HEK293 (cell line): ENCODE measurements around the gene DDRGK1.
A peak's percentile ranks its signal among the peaks of the same experiment; 100 is the strongest.

Source experiments
- CTCF ChIA-PET: fragments of 350-600 bp; formaldehyde crosslinking; extraction: SDS; loops from one replicate; lab custom pipeline; 2021; ENCODE audit warnings: antibody characterized with exemption; lab: Yijun Ruan, JAX
- POLR2A ChIA-PET: fragments of 300-600 bp; formaldehyde crosslinking; extraction: SDS; loops from one replicate; lab custom pipeline; 2020; ENCODE audit warnings: antibody characterized with exemption, inconsistent platforms; lab: Yijun Ruan, JAX
- H3K27ac ChIP-seq: fragments of 200-500 bp; sonication (Bioruptor generic); 2 replicates; pipeline ENCODE4 v1.5.1; 2014; ENCODE audit warnings: low read depth, low read length, control low read depth, inconsistent platforms; ENCODE audit errors: extremely low read depth
- H3K36me3 ChIP-seq, 2 experiments: fragments of 200-500 bp in 1 of 2; sonication (Bioruptor generic) in 1 of 2; 1 replicate in 1 of 2; 2 replicates in 1 of 2; pipeline ENCODE4 v1.5.1; 2014 to 2017; ENCODE audit warnings: inconsistent platforms in 2 of 2, low read length in 2 of 2; ENCODE audit not compliant: control insufficient read depth in 2 of 2, insufficient read depth in 1 of 2
- H3K4me1 ChIP-seq: fragments of 200-500 bp; sonication (Bioruptor generic); 2 replicates; pipeline ENCODE4 v1.5.1; 2014; ENCODE audit warnings: mild to moderate bottlenecking, low read length, inconsistent platforms; ENCODE audit not compliant: control insufficient read depth, insufficient read depth
- H3K4me3 ChIP-seq: 2 replicates; pipeline ENCODE4 v1.5.1; 2011; ENCODE audit warnings: low read depth, mild to moderate bottlenecking, control low read depth, low read length, moderate library complexity
- H3K9me3 ChIP-seq: fragments of 200-500 bp; sonication (Bioruptor generic); 2 replicates; pipeline ENCODE4 v1.5.1; 2014; ENCODE audit warnings: low read depth, low read length, inconsistent platforms; ENCODE audit not compliant: control insufficient read depth, insufficient read depth
- GLI4 ChIP-seq: fragments of 450-650 bp; formaldehyde crosslinking; IDR thresholded peaks from 2 replicates; pipeline ENCODE4 v1.5.1; 2016; ENCODE audit warnings: missing biosample characterization, missing genetic modification characterization
- PRDM4 ChIP-seq: fragments of 450-650 bp; formaldehyde crosslinking; IDR thresholded peaks from 2 replicates; pipeline ENCODE4 v1.5.1; 2017; ENCODE audit warnings: missing biosample characterization, missing genetic modification characterization
- ZBTB48 ChIP-seq: fragments of 450-650 bp; formaldehyde crosslinking; IDR thresholded peaks from 2 replicates; pipeline ENCODE4 v1.5.1; 2016; ENCODE audit warnings: missing biosample characterization, missing genetic modification characterization
- ZNF121 ChIP-seq: fragments of 450-650 bp; formaldehyde crosslinking; IDR thresholded peaks from 2 replicates; pipeline ENCODE4 v1.5.1; 2016; ENCODE audit warnings: missing biosample characterization, missing genetic modification characterization

The DDRGK1 gene

DNA sequence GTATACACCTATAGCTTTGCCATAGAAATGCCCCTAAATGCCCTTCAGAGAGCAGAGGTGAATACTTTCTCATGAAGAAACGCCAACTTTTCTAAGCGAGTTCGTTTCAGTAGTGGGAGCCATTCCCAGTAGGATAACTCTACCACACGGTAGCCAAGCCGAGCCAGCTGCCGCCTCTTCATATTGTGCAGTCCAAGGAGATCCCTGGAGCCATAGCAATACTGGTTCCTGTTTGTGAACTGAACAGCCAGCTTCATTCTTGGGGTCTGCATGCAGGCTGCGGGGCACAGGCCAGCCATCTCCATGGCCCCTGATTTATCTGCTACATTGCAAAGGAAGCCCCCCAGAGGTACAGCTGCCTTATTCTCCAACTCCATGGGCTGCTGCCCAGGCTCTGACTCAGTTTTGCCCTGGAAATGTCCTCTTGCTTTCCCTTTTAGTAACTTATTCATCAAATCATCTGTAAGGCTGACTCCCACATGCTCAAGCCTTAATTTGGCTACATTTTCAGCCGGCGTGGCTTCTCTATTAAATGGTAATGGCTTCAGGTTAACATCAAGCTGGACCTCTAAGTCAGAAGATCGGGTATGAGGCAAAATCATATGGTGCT, 57.6 kb downstream of the DDRGK1 start (continued):
- TF ChIP-seq PRDM4 (tag by site-specific recombination): no peak
- no peak for TF ChIP-seq GLI4 (tag by site-specific recombination)
- TF ChIP-seq, all 188 proteins: peak for 0

GRCh38 chr20:3141757-3142156, 62.7 kb downstream of the DDRGK1 start:
- H3K4me3 ChIP-seq: no peak overlapping the region
- H3K27ac ChIP-seq: no peak overlapping the region
- TF ChIP-seq ZBTB48 (tag by site-specific recombination) (no peak), ZNF121 (tag by site-specific recombination) (0 out of 2 replicates have a peak, but pooled peaks have one; percentile 57)
- H3K9me3 ChIP-seq: peaks cover 3% of the 10 kb centered on the region; the same call in 1 of the 2 replicates
- CTCF ChIA-PET: interaction anchor here (0.6 to 0.7 kb wide), 3 partner anchors 24 to 85 kb away, joined by 3 to 5 read pairs (median 4); no protein-coding TSS in a partner anchor
- H3K4me1 ChIP-seq: no peaks in the 10 kb centered on the region
- H3K36me3 ChIP-seq: peaks cover 3 to 4% of the 10 kb centered on the region in 2 experiments; a peak in 2 of 3 replicates
- POLR2A ChIA-PET: interaction anchor here (2.0 kb wide), 1 partner anchor 18 kb away, joined by 14 read pairs; the partner anchor contains the start of genes FASTKD5 and UBOX5
